MCF 10A (cell line): ENCODE data around the gene OSTN. TPM values are rescaled to one million over a fixed set of nuclear protein-coding genes. Genes with fewer than 3 reads are reported as not detected.

Experiments
- BruUV-seq: library from RNA; stranded (reverse); fragments of 400-500 nt; replicated peaks from 2 replicates; lab custom pipeline; 2021; lab: Mats Ljungman, UMichigan
- CTCF ChIA-PET: fragments of 300-600 bp; sonication (Branson Sonifier 250); formaldehyde crosslinking; extraction: SDS; loops from one replicate; lab custom pipeline; 2021; ENCODE audit warnings: antibody characterized with exemption, inconsistent platforms; lab: Yijun Ruan, JAX
- POLR2A ChIA-PET: fragments of 300-600, 350-650 bp; sonication (Branson Sonifier 250); formaldehyde crosslinking; extraction: SDS; loops from one replicate; lab custom pipeline; 2020; ENCODE audit warnings: antibody characterized with exemption, inconsistent platforms; lab: Yijun Ruan, JAX
- DNase-seq: peaks from one replicate; pipeline ENCODE4 v3.0.0-alpha.2; 2018; ENCODE audit not compliant: unreplicated experiment
- H3K27ac Mint-ChIP-seq: one replicate; pipeline ENCODE4 v1.8.0; 2022; ENCODE audit warnings: mild to moderate bottlenecking, low read depth, mixed read lengths; ENCODE audit not compliant: unreplicated experiment
- H3K27me3 Mint-ChIP-seq: one replicate; pipeline ENCODE4 v1.8.0; 2022; ENCODE audit warnings: mixed read lengths; ENCODE audit not compliant: insufficient read depth, unreplicated experiment
- H3K36me3 Mint-ChIP-seq: one replicate; pipeline ENCODE4 v1.8.0; 2022; ENCODE audit warnings: mild to moderate bottlenecking, moderate library complexity, mixed read lengths; ENCODE audit not compliant: insufficient read depth, unreplicated experiment
- H3K4me1 Mint-ChIP-seq: one replicate; pipeline ENCODE4 v1.8.0; 2022; ENCODE audit warnings: mixed read lengths; ENCODE audit not compliant: insufficient read depth, unreplicated experiment
- H3K4me3 Mint-ChIP-seq: one replicate; pipeline ENCODE4 v1.8.0; 2022; ENCODE audit warnings: mild to moderate bottlenecking, moderate library complexity, mixed read lengths; ENCODE audit not compliant: unreplicated experiment
- H3K9me3 Mint-ChIP-seq: one replicate; pipeline ENCODE4 v1.8.0; 2022; ENCODE audit warnings: mixed read lengths; ENCODE audit not compliant: unreplicated experiment
- intact Hi-C: fragments of 100-400 bp; cut with micrococcal nuclease; formaldehyde crosslinking; loops from 2 replicates; pipeline ENCODE4 v1.14.1; 2022
- total RNA-seq: library from RNA; stranded (reverse); gene quantifications from 2 replicates; pipeline ENCODE4 v1.2.3, GENCODE V29; 2022
- TF ChIP-seq, protein P1 (sequence below): fragments of 200-600 bp; IDR thresholded peaks from one replicate; pipeline ENCODE4 v1.8.0; 2022; ENCODE audit warnings: antibody characterized with exemption, mild to moderate bottlenecking; ENCODE audit not compliant: unreplicated experiment

Gene OSTN
- total RNA-seq, 1 experiment from 2014 or later: not detected

GRCh38 chr3:191280882-191281281, 81.8 kb downstream of the OSTN start:
- BruUV-seq: no TSS peak
- CTCF ChIA-PET: no interaction called here
- Mint-ChIP-seq H3K36me3 (no peaks in the 10 kb centered on the region), H3K4me3 (no peak overlapping the region), H3K9me3 (no peaks in the 10 kb centered on the region), H3K27me3 (no peaks in the 10 kb centered on the region), H3K27ac (no peak overlapping the region), H3K4me1 (no peaks in the 10 kb centered on the region)
- POLR2A ChIA-PET: no interaction called here
- DNase-seq: no peak
- intact Hi-C loops: no loop called here
- TF ChIP-seq, protein P1, sequence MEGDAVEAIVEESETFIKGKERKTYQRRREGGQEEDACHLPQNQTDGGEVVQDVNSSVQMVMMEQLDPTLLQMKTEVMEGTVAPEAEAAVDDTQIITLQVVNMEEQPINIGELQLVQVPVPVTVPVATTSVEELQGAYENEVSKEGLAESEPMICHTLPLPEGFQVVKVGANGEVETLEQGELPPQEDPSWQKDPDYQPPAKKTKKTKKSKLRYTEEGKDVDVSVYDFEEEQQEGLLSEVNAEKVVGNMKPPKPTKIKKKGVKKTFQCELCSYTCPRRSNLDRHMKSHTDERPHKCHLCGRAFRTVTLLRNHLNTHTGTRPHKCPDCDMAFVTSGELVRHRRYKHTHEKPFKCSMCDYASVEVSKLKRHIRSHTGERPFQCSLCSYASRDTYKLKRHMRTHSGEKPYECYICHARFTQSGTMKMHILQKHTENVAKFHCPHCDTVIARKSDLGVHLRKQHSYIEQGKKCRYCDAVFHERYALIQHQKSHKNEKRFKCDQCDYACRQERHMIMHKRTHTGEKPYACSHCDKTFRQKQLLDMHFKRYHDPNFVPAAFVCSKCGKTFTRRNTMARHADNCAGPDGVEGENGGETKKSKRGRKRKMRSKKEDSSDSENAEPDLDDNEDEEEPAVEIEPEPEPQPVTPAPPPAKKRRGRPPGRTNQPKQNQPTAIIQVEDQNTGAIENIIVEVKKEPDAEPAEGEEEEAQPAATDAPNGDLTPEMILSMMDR: no peak

DNA sequence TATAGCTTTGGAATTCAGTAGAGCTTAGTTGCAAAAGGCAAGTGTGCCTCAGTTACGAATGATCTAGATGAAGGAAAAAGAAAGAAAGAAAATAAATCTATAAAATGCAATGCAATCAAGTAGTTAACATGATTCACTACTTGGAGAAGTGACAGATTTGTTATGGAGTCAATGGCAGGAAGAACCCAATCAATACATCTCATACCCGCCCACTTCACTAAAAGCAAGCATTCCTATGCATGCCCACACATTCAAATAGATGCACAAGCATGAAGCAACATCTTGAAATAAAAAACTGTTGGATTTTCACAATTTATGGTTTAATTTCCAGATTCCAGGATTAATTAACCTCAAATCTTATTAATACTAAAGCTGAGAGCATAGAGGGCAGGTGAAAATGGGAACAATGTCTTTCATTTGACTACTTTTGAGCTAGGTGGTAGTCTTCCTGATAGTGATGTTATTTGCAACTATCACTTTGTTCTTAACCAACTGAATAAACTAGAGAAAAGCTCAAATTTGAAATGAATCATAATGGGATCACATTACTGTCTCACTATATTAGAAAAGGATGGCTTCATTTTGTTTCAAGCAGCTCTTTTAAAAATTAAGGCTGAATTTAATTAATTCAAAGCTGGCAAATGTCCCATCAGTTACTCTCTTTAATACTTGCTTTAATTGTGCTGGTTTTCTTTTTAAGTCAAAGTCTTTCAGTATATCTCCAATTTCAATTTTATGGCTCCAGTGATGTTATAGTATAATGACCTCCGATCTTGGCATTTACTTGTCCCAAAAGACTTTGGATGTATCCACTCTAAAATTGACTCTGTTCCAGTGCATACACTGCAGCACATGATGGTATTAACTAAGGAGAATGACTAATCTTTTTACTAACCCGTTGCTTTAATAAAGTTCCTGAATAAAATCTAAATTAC, 83.5 kb downstream of the OSTN start:
- ChIA-PET POLR2A (no interaction called here), CTCF (no interaction called here)
- no peaks in the 10 kb centered on the region for H3K9me3 Mint-ChIP-seq
- no peaks in the 10 kb centered on the region for H3K36me3 Mint-ChIP-seq
- H3K27ac Mint-ChIP-seq: no peak overlapping the region
- no peaks in the 10 kb centered on the region for H3K27me3 Mint-ChIP-seq
- intact Hi-C loops: no loop called here
- TF ChIP-seq, protein P1: no peak
- no peak for DNase-seq
- no TSS peak for BruUV-seq
- no peaks in the 10 kb centered on the region for H3K4me1 Mint-ChIP-seq
- no peak overlapping the region for H3K4me3 Mint-ChIP-seq

DNA sequence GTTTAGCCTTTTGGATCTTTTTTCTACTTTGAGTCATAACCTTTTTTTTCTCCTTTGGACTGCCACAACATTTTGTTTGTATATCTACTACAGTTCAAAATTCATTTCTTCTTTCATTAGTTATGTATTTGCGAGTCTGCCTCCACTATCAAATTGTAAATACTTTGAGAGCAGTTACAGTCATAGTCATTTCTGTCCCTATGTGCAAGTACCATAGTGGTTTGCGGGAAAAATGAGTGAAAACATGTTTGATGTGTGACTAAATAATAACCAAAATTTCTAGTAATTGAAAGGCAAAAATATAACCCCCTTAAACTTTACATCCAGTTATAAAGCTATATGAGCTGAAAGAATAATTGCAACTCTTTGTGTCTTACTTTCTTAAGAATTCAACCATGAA, 84.4 kb downstream of the OSTN start:
- no peak for DNase-seq
- no peaks in the 10 kb centered on the region for H3K36me3 Mint-ChIP-seq
- H3K27me3 Mint-ChIP-seq: no peaks in the 10 kb centered on the region
- TF ChIP-seq, protein P1: no peak
- H3K27ac Mint-ChIP-seq: no peak overlapping the region
- no TSS peak for BruUV-seq
- H3K4me3 Mint-ChIP-seq: no peak overlapping the region
- ChIA-PET POLR2A (interaction anchor here (1.0 kb wide), 1 partner anchor 9 kb away, joined by 3 read pairs; no protein-coding TSS in a partner anchor), CTCF (interaction anchor here (1.2 kb wide), 1 partner anchor 60 kb away, joined by 3 read pairs; no protein-coding TSS in a partner anchor)
- intact Hi-C loops: no loop called here
- H3K4me1 Mint-ChIP-seq: no peaks in the 10 kb centered on the region
- no peaks in the 10 kb centered on the region for H3K9me3 Mint-ChIP-seq

GRCh38 chr3:191290311-191291025, 91.4 kb downstream of the OSTN start:
- no peak overlapping the region for H3K4me3 Mint-ChIP-seq
- no peaks in the 10 kb centered on the region for H3K27me3 Mint-ChIP-seq
- no peaks in the 10 kb centered on the region for H3K4me1 Mint-ChIP-seq
- TF ChIP-seq, protein P1: no peak
- ChIA-PET CTCF (no interaction called here), POLR2A (no interaction called here)
- peak; percentile 12 for DNase-seq
- H3K9me3 Mint-ChIP-seq: no peaks in the 10 kb centered on the region
- no peaks in the 10 kb centered on the region for H3K36me3 Mint-ChIP-seq
- no TSS peak for BruUV-seq
- H3K27ac Mint-ChIP-seq: no peak overlapping the region
- intact Hi-C loops: no loop called here
